ENCODE data around the gene IRF4. TPM values are rescaled to one million over a fixed set of nuclear protein-coding genes. Genes with fewer than 3 reads are reported as not detected.

Gene IRF4
- total RNA-seq, 5 donors from 2014 or later (not counting 1 experiment from before 2014, with no cell fraction given) = 16.9 to 67.2 (median 28.4) TPM

DNA sequence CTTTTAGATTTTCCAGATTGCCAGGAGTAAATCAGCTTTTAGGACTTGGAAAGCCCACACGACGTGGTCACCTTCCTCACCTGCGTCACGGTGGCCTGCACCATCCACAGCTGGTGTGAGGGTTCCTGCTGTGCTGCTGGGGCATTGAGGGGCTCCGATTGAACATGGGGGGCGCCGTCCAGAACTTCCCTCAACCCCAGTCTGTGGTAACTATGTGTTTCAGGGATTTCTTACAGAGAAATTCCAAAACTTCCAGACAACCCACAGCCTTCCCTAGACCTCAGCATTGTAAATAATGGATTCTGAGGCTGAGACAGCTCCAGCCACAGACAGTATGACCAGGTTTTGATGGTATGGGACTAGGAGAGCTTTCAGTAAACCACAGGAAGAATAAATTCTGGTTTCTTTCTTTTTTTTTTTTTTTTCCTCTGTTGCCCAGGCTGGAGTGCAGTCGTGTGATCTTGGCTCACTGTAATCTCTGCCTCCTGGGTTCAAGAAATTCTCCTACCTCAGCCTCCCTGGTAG, 46.7 kb upstream of the IRF4 start:
- Histone ChIP-seq H3K9me3 (no peaks in the 10 kb centered on the region), H3K36me3 (ENCODE audit: control insufficient read depth in 2 of 2, extremely low read depth in 1 of 2, insufficient read depth in 1 of 2, low read length in 1 of 2) (peaks cover 5 to 25% of the 10 kb centered on the region in 2 donors), H3K27ac (ENCODE audit: low read length) (no peak overlapping the region), H3K4me3 (ENCODE audit: control insufficient read depth in 1 of 2, extremely low read depth in 1 of 2, low read length in 1 of 2) (no peak overlapping the region), H3K27me3 (replicated peaks in 1 of 2; ENCODE audit: control insufficient read depth in 2 of 2, extremely low read depth in 1 of 2, insufficient read depth in 2 of 2, low read length in 1 of 2) (no peaks in the 10 kb centered on the region), H3K4me1 (ENCODE audit: control insufficient read depth in 1 of 2, extremely low read depth in 1 of 2, insufficient read depth in 2 of 2, low read length in 2 of 2) (peaks cover 0 to 29% of the 10 kb centered on the region in 2 experiments)
- WGBS (ENCODE audit: insufficient coverage) = 94% methylated on average over 4 of the region's 8 CpGs
- CTCF ChIA-PET = no interaction called here
- Mint-ChIP-seq H3K36me3 (peaks cover 37% of the 10 kb centered on the region), H3K9me3 (no peaks in the 10 kb centered on the region), H3K4me3 (no peak overlapping the region), H3K4me1 (peaks cover 15 to 22% (median 20%) of the 10 kb centered on the region in 3 donors), H3K27me3 (no peaks in the 10 kb centered on the region), H3K27ac (no peak overlapping the region)
- DNase-seq (no peak), ATAC-seq (replicated peaks in 1 of 4) (no peak)
- POLR2A ChIA-PET = no interaction called here

GRCh38 chr6:345747-346385, 45.7 kb upstream of the IRF4 start:
- Mint-ChIP-seq H3K4me3 (no peak overlapping the region), H3K27me3 (no peaks in the 10 kb centered on the region), H3K4me1 (peaks cover 6 to 14% (median 12%) of the 10 kb centered on the region in 3 donors), H3K9me3 (no peaks in the 10 kb centered on the region), H3K36me3 (peaks cover 44% of the 10 kb centered on the region), H3K27ac (no peak overlapping the region)
- ChIA-PET POLR2A (no interaction called here), CTCF (no interaction called here)
- Histone ChIP-seq H3K4me3 (ENCODE audit: control insufficient read depth in 1 of 2, extremely low read depth in 1 of 2, low read length in 1 of 2) (no peak overlapping the region), H3K27me3 (replicated peaks in 1 of 2; ENCODE audit: control insufficient read depth in 2 of 2, extremely low read depth in 1 of 2, insufficient read depth in 2 of 2, low read length in 1 of 2) (no peaks in the 10 kb centered on the region), H3K27ac (ENCODE audit: low read length) (no peak overlapping the region), H3K9me3 (no peaks in the 10 kb centered on the region), H3K4me1 (ENCODE audit: control insufficient read depth in 1 of 2, extremely low read depth in 1 of 2, insufficient read depth in 2 of 2, low read length in 2 of 2) (peaks cover 0 to 20% of the 10 kb centered on the region in 2 experiments), H3K36me3 (ENCODE audit: control insufficient read depth in 2 of 2, extremely low read depth in 1 of 2, insufficient read depth in 1 of 2, low read length in 1 of 2) (peaks cover 5 to 31% of the 10 kb centered on the region in 2 donors)
- ATAC-seq (replicated peaks in 1 of 4) (no peak), DNase-seq (no peak)
- WGBS (ENCODE audit: insufficient coverage) = 91% methylated on average over 15 of the region's 17 CpGs

DNA sequence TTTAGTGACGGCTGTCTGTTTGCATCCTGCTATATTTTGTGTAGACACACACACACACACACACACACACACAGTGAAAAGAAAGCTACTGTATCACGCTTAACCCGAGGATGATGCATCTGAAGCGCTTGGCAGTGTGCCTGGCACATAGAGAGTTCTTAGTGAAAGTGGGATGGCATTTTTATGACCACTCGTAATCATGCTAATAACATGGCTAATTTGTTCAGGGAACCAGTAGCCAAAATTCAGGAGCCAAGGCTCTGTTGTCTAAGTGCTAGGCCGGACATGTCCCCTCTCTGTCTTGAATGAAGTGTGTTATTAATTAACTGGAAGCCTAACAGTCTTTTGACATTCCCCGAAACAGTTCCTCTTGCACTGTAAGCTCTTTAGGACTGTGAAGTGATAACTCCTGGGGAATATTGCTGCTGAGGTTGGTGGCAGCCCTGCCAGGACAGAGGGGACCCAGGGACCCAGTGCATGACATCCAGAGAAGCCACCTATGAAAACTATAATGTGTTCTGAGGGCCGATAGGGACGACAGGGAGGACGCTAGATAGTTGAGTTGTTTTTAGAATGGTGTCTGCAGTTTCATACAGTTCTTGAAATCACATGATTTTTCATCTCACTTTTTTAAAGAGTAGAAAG, 45.0 kb upstream of the IRF4 start:
- Histone ChIP-seq H3K4me3 (ENCODE audit: control insufficient read depth in 1 of 2, extremely low read depth in 1 of 2, low read length in 1 of 2) (no peak overlapping the region), H3K27me3 (replicated peaks in 1 of 2; ENCODE audit: control insufficient read depth in 2 of 2, extremely low read depth in 1 of 2, insufficient read depth in 2 of 2, low read length in 1 of 2) (no peaks in the 10 kb centered on the region), H3K27ac (ENCODE audit: low read length) (no peak overlapping the region), H3K36me3 (ENCODE audit: control insufficient read depth in 2 of 2, extremely low read depth in 1 of 2, insufficient read depth in 1 of 2, low read length in 1 of 2) (peaks cover 5 to 31% of the 10 kb centered on the region in 2 donors), H3K9me3 (no peaks in the 10 kb centered on the region), H3K4me1 (ENCODE audit: control insufficient read depth in 1 of 2, extremely low read depth in 1 of 2, insufficient read depth in 2 of 2, low read length in 2 of 2) (peaks cover 0 to 14% of the 10 kb centered on the region in 2 experiments)
- CTCF ChIA-PET = no interaction called here
- Mint-ChIP-seq H3K36me3 (peaks cover 47% of the 10 kb centered on the region), H3K4me3 (no peak overlapping the region), H3K27me3 (no peaks in the 10 kb centered on the region), H3K4me1 (peaks cover 3 to 10% (median 9%) of the 10 kb centered on the region in 3 donors), H3K9me3 (no peaks in the 10 kb centered on the region), H3K27ac (no peak overlapping the region)
- 89% methylated on average over 4 of the region's 10 CpGs for WGBS (ENCODE audit: insufficient coverage)
- POLR2A ChIA-PET = no interaction called here
- no peak for DNase-seq
- no peak for ATAC-seq (replicated peaks in 1 of 4)

DNA sequence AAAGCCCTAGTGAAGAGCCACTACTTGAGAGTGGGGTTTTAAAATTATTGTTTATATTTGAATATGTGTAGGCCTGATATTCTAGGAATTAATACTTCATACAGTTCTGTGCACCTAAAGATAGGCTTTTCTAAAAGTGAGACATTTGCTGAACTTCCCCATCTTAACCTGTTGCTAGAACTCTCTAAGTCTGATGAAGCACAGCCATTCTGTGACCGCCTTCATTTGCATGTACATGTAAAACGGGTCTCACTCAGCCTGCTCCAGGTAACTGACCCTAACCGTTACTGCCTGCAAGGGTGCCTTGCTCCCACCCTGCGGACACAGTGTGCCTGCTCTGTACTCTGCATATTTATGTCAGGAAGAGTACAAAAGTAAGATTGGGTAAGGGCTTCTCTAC, 44.3 kb upstream of the IRF4 start:
- CTCF ChIA-PET = no interaction called here
- H3K36me3 Mint-ChIP-seq = peaks cover 43% of the 10 kb centered on the region

GRCh38 chr6:347951-348859, 43.3 kb upstream of the IRF4 start:
- Mint-ChIP-seq H3K36me3 (peaks cover 43% of the 10 kb centered on the region), H3K4me1 (no peaks in the 10 kb centered on the region), H3K9me3 (no peaks in the 10 kb centered on the region), H3K27ac (no peak overlapping the region), H3K27me3 (no peaks in the 10 kb centered on the region), H3K4me3 (no peak overlapping the region)
- POLR2A ChIA-PET = no interaction called here
- H3K27ac ChIP-seq (ENCODE audit: low read length) = no peak overlapping the region
- no peak overlapping the region for H3K4me3 ChIP-seq (ENCODE audit: control insufficient read depth in 1 of 2, extremely low read depth in 1 of 2, low read length in 1 of 2)
- H3K27me3 ChIP-seq (replicated peaks in 1 of 2; ENCODE audit: control insufficient read depth in 2 of 2, extremely low read depth in 1 of 2, insufficient read depth in 2 of 2, low read length in 1 of 2) = no peaks in the 10 kb centered on the region
- H3K36me3 ChIP-seq (ENCODE audit: control insufficient read depth in 2 of 2, extremely low read depth in 1 of 2, insufficient read depth in 1 of 2, low read length in 1 of 2) = peaks cover 5 to 31% of the 10 kb centered on the region in 2 donors
- H3K9me3 ChIP-seq = no peaks in the 10 kb centered on the region
- 92% methylated on average over 27 of the region's 27 CpGs for WGBS (ENCODE audit: insufficient coverage)
- no peak for DNase-seq
- no peaks in the 10 kb centered on the region for H3K4me1 ChIP-seq (ENCODE audit: control insufficient read depth in 1 of 2, extremely low read depth in 1 of 2, insufficient read depth in 2 of 2, low read length in 2 of 2)
- CTCF ChIA-PET = no interaction called here
- ATAC-seq (replicated peaks in 1 of 4) = no peak

More for the DNA sequence above, 44.3 kb upstream of the IRF4 start:
- H3K9me3 ChIP-seq = no peaks in the 10 kb centered on the region
- no peaks in the 10 kb centered on the region for H3K9me3 Mint-ChIP-seq
- no peak overlapping the region for H3K27ac Mint-ChIP-seq
- POLR2A ChIA-PET = no interaction called here
- peaks cover 0 to 3% (median 2%) of the 10 kb centered on the region in 3 donors for H3K4me1 Mint-ChIP-seq
- no peaks in the 10 kb centered on the region for H3K27me3 Mint-ChIP-seq
- DNase-seq (no peak), ATAC-seq (replicated peaks in 1 of 4) (no peak)
- no peaks in the 10 kb centered on the region for H3K27me3 ChIP-seq (replicated peaks in 1 of 2; ENCODE audit: control insufficient read depth in 2 of 2, extremely low read depth in 1 of 2, insufficient read depth in 2 of 2, low read length in 1 of 2)
- H3K36me3 ChIP-seq (ENCODE audit: control insufficient read depth in 2 of 2, extremely low read depth in 1 of 2, insufficient read depth in 1 of 2, low read length in 1 of 2) = peaks cover 5 to 31% of the 10 kb centered on the region in 2 donors
- peaks cover 0 to 8% of the 10 kb centered on the region in 2 experiments for H3K4me1 ChIP-seq (ENCODE audit: control insufficient read depth in 1 of 2, extremely low read depth in 1 of 2, insufficient read depth in 2 of 2, low read length in 2 of 2)
- no peak overlapping the region for H3K4me3 Mint-ChIP-seq
- 86% methylated on average over 3 of the region's 4 CpGs for WGBS (ENCODE audit: insufficient coverage)
- no peak overlapping the region for H3K4me3 ChIP-seq (ENCODE audit: control insufficient read depth in 1 of 2, extremely low read depth in 1 of 2, low read length in 1 of 2)
- H3K27ac ChIP-seq (ENCODE audit: low read length) = no peak overlapping the region

DNA sequence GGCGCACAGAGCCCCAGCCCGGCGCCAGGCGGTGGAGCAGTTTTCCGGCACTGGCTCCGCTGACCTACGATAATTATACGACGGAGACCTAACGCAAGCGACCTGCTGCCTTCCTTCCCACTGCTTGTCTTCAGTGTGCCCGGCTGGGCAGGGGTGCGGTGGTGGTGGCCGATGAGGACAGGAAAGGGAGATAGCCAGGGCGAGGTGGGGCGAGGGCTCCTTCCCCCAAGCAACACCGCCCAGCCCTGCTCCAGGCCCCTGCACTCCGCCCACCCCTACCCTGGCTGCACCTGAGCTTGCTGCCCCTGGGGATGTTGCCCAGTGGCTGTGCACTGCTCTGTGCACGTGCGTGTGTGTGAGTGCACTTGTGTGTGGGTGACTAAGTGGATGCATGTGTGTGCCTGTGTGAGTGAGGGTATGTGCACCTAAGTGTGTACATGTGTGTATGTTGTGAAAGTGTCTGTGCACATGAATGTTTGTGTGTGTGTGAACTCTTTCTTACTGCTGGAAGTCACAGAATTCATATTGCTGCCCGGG, 42.6 kb upstream of the IRF4 start:
- WGBS (ENCODE audit: insufficient coverage) = 92% methylated on average over 21 of the region's 21 CpGs
- Mint-ChIP-seq H3K36me3 (peaks cover 41% of the 10 kb centered on the region), H3K4me3 (no peak overlapping the region), H3K27ac (no peak overlapping the region), H3K27me3 (no peaks in the 10 kb centered on the region), H3K4me1 (no peaks in the 10 kb centered on the region), H3K9me3 (no peaks in the 10 kb centered on the region)
- Histone ChIP-seq H3K27me3 (replicated peaks in 1 of 2; ENCODE audit: control insufficient read depth in 2 of 2, extremely low read depth in 1 of 2, insufficient read depth in 2 of 2, low read length in 1 of 2) (no peaks in the 10 kb centered on the region), H3K36me3 (ENCODE audit: control insufficient read depth in 2 of 2, extremely low read depth in 1 of 2, insufficient read depth in 1 of 2, low read length in 1 of 2) (peaks cover 5 to 31% of the 10 kb centered on the region in 2 donors), H3K27ac (ENCODE audit: low read length) (no peak overlapping the region), H3K9me3 (no peaks in the 10 kb centered on the region), H3K4me3 (ENCODE audit: control insufficient read depth in 1 of 2, extremely low read depth in 1 of 2, low read length in 1 of 2) (no peak overlapping the region), H3K4me1 (ENCODE audit: control insufficient read depth in 1 of 2, extremely low read depth in 1 of 2, insufficient read depth in 2 of 2, low read length in 2 of 2) (no peaks in the 10 kb centered on the region)
- ATAC-seq (replicated peaks in 1 of 4) = no peak
- no peak for DNase-seq
- ChIA-PET CTCF (no interaction called here), POLR2A (no interaction called here)

Measured in T-cell (primary cell).